Occipital lobe (tissue), 2 donors: ENCODE results near the gene RALGPS2. TPM values are rescaled to one million over a fixed set of nuclear protein-coding genes. Genes with fewer than 3 reads are reported as not detected.
"Not testable (repeated sequence)": the region's sequence is repeated elsewhere in the genome, so short reads cannot be mapped to it uniquely, and the experiment has no call there.

Experiments
- DNase-seq: peaks from one replicate; lab custom pipeline; 2025; lab: John Stamatoyannopoulos, UW
- total RNA-seq: library from RNA; depleted of rRNA; stranded (reverse); fragments of >200 nt; gene quantifications from one replicate; pipeline ENCODE4 v1.2.3, GENCODE V29; 2014

RALGPS2 gene
- total RNA-seq, 1 donor from 2014 or later = 91.1 TPM

DNA sequence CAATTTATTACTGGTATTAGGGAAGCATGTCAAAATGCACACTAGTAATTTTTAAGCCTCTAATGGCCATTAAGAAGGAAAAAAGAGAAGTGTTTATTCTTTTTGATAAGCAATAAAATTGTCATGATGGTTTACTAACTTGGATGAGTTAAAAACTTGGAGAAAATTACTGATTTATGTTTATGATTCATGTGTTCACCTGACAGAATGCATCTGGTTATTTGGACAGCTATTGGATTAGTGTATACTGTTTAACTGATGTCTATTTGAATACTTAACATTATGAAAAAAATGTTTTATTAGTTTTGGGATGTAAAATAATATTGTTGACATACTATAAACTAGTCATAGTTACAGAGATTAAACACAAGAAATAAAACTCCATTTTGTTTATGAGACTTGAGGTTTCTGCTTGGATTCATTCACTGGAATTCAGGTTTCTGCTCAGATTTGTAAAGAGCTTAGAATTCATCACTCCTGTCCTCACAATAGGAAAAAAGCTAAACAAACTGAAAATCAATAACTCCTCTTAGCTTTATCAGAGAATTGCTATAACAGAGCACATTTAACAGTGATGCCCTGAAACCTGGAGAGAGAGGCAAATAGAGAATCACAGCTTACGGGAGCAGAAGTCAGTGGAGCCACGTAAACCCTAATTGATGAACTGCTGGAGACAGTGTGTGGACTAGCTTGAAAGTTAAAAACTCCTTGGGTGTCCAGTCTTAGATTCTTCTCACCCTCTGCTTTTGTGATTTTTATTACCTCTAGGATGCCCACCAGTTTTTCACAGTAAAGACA lies 56.7 kb downstream of the RALGPS2 start:
- DNase-seq = no peak

- DNase-seq = no peak
These were observed 59.1 kb downstream of the RALGPS2 start for GRCh38 chr1:178784131-178784536.

- DNase-seq = no peak
These were observed 67.3 kb downstream of the RALGPS2 start for GRCh38 chr1:178792394-178792793.

DNA sequence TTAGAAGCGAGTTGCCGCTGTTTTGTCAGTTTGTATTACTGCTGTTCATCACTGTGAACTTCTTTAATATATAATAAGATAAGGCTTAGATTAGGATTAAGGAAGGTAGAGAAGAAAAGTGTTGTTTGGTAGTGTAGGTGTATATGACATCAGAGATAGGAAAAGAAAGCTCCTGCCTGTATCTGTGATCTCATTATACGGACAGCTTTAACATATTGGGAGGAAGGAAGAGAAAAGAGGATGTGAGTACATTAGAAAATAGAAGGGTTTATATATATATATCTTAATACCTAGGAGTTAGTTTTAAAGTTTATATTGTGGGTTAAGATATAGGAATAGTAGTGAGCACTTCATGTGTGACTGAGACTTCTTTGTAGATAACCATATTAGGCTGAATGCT lies 71.0 kb downstream of the RALGPS2 start:
- no peak for DNase-seq

GRCh38 chr1:178797590-178797989 lies 72.5 kb downstream of the RALGPS2 start:
- DNase-seq = no peak

DNA sequence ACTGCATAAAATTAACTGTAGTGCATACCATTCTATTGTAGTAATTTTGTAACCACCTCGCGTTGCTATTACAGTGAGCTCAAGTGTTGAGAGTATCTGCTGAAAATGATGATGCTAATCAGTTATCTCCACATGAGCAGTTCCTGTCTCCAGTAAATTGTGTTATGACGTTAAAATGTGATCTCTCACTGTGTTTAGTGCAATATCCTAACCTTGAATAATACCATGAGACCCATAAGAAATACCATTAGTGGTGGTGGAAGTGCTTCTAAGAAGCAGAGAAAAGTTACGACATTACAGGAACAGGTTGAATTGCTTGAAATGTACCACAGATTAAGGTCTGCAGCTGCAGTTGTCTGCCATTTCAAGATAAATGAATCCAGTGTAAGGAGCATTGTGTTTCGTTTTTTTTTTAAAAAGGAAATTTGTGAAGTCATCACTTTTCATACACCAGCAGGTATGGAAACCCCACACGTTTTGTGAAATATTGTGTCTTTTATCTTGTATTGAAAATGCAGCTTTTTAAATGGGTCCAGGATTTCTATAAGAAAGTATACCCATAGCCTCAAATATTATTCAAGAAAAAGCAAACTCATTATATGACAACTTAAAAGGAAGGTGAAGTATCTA lies 73.3 kb downstream of the RALGPS2 start:
- DNase-seq = no peak

- DNase-seq = no peak
These were observed 77.8 kb downstream of the RALGPS2 start for GRCh38 chr1:178802873-178803272.

DNA sequence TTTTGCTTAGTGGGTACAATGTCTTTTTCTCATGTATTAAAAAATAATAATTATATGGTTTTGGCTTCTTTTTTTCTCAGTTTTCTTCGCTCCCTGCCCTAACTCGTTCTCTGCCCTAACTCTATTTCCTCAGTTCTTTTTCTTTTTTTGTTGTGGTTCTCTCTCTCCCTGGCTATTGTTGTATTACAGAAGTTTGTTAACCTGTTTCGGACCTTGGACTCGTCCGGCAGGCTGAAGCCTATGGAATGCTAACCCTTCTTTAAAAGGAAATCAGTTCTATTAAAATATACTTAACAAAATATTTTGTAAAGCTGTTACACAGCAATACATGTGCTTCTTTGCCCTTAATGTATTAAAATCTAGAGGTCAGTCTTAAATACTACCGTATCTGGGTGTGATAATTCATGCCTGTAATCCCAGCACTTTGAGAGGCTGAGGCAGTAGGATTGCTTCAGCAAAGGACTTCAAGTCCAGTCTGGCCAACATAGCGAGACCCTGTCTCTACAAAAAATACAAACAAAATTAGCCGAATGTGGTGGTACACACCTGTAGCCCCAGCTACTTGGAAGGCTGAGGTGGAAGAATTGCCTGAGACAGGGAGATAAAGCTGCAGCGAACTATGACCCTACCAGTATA lies 81.7 kb downstream of the RALGPS2 start:
- DNase-seq = no peak

DNA sequence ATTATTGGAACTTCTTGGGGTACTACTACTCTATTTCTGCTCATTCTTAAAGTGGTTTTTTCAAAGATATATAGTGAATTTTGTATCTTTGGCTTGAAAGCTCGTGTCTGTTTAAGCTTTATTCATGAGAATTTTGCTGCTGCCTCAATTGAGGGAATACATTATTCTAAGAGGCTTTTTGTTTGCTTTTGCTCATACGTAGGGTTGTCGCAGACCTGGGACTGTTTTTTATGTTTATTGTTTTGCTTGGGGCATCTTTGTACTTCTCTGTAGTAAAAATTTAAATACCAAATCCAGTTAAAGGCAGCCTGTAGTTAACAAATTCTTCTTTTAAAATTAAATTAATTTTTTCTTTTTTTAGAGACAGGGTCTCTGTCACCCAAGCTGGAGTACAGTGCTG lies 83.5 kb downstream of the RALGPS2 start:
- DNase-seq = no peak

- no peak for DNase-seq
These were observed 85.5 kb downstream of the RALGPS2 start for GRCh38 chr1:178810585-178810984.

GRCh38 chr1:178818416-178818815 lies 93.4 kb downstream of the RALGPS2 start:
- DNase-seq = no peak

- no peak for DNase-seq
These were observed 94.1 kb downstream of the RALGPS2 start for GRCh38 chr1:178819123-178819522.

- DNase-seq = no peak
These were observed 96.3 kb downstream of the RALGPS2 start for GRCh38 chr1:178821134-178821866.

DNA sequence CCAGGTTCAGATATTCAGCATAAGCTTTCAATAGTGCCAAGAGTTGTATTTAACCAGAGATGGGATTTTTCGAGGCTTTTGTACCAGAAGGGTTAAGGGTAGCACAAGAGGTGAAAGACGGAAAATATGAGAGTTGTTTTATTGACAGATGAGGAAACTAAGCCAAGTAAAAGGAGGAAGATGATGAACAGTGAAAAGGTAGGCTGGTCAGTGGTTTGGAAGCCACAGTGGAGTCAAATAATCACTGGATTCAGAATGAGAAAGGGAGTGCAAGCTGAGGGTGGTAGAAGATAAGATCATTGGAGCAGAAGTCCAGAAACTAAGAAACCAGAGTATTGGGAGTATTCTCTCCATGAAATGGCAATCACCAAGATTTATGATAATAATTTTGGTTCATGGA lies 100.1 kb downstream of the RALGPS2 start:
- DNase-seq = no peak

DNA sequence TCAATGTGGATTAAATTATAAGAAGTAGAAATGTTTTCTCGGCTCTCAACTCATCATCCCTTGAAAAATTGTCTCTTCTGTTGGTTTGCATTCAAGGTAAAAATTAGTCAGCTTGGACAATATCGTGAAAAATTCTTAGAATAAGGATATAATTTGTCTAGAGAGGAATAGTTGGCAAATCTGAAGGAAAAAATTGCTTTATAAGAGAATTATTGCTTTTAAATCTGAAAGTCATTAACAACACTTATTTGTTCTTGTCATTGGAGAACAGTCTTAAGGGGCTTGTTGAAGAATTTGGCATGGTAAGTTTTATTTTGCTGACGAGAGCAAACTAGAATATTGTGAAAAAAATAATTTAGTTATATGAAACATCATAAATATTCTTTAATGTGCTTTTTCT lies 119.4 kb downstream of the RALGPS2 start:
- no peak for DNase-seq

- no peak for DNase-seq
These were observed 121.3 kb downstream of the RALGPS2 start for GRCh38 chr1:178846306-178846705.

DNA sequence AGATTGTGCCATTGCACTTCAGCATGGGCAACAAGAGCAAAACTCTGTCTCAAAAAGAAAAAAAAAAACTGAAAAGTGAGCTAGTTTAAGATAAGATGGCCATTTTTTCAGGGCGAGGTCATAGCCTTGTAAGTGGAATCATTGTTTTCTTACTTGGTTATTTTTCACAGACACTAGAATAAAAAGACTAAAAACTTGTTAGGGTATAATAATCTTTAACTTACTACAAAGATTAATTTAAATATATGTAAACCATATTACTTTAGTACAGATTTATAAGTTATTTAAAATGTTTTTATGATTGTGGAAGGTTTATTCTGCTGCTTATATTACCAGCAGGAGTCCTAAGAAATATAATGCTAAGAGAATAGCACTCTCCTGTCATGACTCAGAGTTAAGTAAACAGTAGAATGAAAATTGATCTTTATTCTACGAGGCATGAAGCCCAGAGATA lies 122.4 kb downstream of the RALGPS2 start:
- no peak for DNase-seq

DNA sequence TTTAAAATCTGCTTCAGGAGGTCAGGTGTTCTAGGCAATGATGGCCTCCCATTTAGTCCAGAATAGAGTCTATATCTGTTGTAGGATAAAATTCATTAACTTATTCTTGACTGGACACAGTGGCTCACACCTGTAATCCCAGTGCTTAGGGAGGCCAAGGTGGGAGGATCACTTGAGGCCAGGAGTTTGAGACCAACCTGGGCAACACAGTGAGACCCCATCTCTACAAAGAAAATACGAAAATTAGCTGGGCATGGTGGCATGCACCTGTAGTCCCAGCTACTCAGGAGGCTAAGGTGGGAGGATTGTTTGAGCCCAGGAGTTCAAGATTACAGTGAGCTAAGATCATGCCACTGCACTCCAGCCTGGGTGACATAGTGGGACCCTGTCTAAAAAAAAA lies 122.9 kb downstream of the RALGPS2 start:
- DNase-seq = not testable (repeated sequence)

GRCh38 chr1:178849918-178850317 lies 124.9 kb downstream of the RALGPS2 start:
- DNase-seq = no peak

DNA sequence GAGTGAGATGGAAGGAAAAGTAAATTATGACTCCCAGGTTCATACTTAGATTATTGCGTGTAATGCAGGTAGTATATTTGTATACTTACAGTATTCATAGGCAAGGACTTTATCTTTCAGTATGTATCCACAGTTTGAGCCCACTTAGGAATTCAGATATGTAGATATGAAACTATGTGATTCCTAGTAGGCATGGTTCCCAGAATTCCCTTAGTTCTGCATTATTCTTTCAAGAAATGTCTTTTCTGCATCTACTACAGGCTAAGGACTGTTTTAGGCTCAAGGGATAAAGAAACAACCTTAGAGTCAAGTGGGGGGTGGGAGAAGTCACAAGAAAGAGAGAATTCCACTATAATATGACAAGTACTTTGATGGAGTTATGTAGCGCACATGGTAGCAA lies 132.1 kb downstream of the RALGPS2 start:
- DNase-seq = no peak

DNA sequence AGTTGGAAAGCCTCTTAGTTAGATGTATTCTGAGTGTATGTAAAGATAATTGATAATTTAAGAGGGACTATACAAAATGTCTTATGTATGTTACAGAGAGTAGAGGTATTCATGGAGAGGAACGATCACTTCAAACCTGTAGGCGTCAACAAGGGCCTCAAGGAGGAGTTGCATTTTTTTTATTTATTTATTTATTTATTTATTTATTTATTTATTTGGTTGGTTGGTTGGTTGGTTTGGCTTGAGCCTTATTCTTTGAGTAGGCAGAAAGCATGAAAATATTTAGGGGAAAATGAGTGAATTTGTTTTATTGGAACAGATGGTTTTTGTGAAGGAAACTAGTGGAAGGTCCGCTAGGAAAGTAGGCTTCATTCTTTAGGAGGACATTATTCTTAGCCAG lies 137.4 kb downstream of the RALGPS2 start:
- DNase-seq = no peak

DNA sequence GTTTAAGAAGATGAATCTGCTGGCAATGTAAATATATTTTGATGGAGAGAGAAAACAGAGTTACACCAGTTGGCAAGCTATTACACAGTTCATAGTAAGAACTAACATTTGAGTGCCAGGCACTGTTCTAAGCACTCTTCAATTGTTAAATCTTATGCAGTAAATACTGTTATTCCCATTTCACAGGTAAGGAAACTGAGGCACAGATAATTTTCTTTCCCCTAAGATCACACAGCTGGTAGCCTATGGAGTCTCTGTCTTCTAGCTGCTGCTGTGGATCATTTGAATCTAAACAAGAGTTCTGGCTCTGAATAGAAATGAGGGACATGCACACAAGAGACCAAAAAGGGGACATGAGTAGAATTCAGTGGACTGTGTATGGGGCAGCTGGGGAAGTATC lies 137.8 kb downstream of the RALGPS2 start:
- DNase-seq = no peak
